HepG2 (cell line): ENCODE results near the gene IL1B. TPM values are rescaled to one million over a fixed set of nuclear protein-coding genes. Genes with fewer than 3 reads are reported as not detected.

Experiments used
- AHDC1 ChIP-seq: sonication (generic); formaldehyde crosslinking; IDR thresholded peaks from 2 replicates; pipeline ENCODE4 v1.5.1; 2020; ENCODE audit warnings: mild to moderate bottlenecking, missing genetic modification reagents, borderline replicate concordance
- FOSL2 ChIP-seq: sonication (generic); formaldehyde crosslinking; IDR thresholded peaks from 2 replicates; pipeline ENCODE4 v1.4.0; 2020; ENCODE audit warnings: missing genetic modification reagents
- GATAD2A ChIP-seq: IDR thresholded peaks from 2 replicates; pipeline ENCODE4 v1.6.1; 2016
- KLF16 ChIP-seq, 2 experiments: sonication (generic) in 1 of 2; formaldehyde crosslinking in 1 of 2; IDR thresholded peaks; 2 replicates each; pipeline versions ENCODE4 v1.6.1 to v1.8.0; 2016 to 2023; ENCODE audit warnings: missing genetic modification reagents in 2 of 2, missing compliant biosample characterization in 1 of 2
- PPARG ChIP-seq: conservative IDR thresholded peaks from 2 replicates; pipeline ENCODE4 v1.6.1; 2016; ENCODE audit warnings: missing biosample characterization, missing genetic modification reagents
- SKIL ChIP-seq: sonication (generic); formaldehyde crosslinking; IDR thresholded peaks from 2 replicates; pipeline ENCODE4 v1.8.0; 2022; ENCODE audit warnings: missing genetic modification reagents, mild to moderate bottlenecking, moderate library complexity, borderline replicate concordance
- TBX2 ChIP-seq: sonication (generic); formaldehyde crosslinking; IDR thresholded peaks from 2 replicates; pipeline ENCODE4 v1.5.0; 2020; ENCODE audit warnings: missing genetic modification reagents, mild to moderate bottlenecking, borderline replicate concordance
- ZMAT3 ChIP-seq: sonication (generic); formaldehyde crosslinking; conservative IDR thresholded peaks from 2 replicates; pipeline ENCODE4 v1.7.0; 2021; ENCODE audit warnings: missing genetic modification reagents
- ZNF33A ChIP-seq: sonication (generic); formaldehyde crosslinking; IDR thresholded peaks from 2 replicates; pipeline ENCODE4 v1.5.1; 2020; ENCODE audit warnings: missing genetic modification reagents, mild to moderate bottlenecking, moderate library complexity, borderline replicate concordance
- ZNF430 ChIP-seq: sonication (generic); formaldehyde crosslinking; IDR thresholded peaks from 2 replicates; pipeline ENCODE4 v1.9.0; 2021; ENCODE audit warnings: mild to moderate bottlenecking, missing genetic modification reagents
- ZNF503 ChIP-seq: sonication (generic); formaldehyde crosslinking; IDR thresholded peaks from 2 replicates; pipeline ENCODE4 v1.4.0; 2020; ENCODE audit warnings: missing genetic modification reagents
- ZNF567 ChIP-seq: sonication (generic); formaldehyde crosslinking; IDR thresholded peaks from 2 replicates; pipeline ENCODE4 v1.8.1; 2023; ENCODE audit warnings: mild to moderate bottlenecking, missing genetic modification reagents, borderline replicate concordance
- ZNF574 ChIP-seq: sonication (generic); formaldehyde crosslinking; IDR thresholded peaks from 2 replicates; pipeline ENCODE4 v1.4.0; 2020; ENCODE audit warnings: missing genetic modification reagents
- ZNF580 ChIP-seq: IDR thresholded peaks from 2 replicates; pipeline ENCODE4 v1.6.1; 2016; ENCODE audit warnings: low read depth, borderline replicate concordance
- ZNF761 ChIP-seq: sonication (generic); formaldehyde crosslinking; conservative IDR thresholded peaks from 2 replicates; pipeline ENCODE4 v1.4.0; 2020; ENCODE audit warnings: mild to moderate bottlenecking, missing genetic modification reagents
- polyA plus RNA-seq, 8 experiments: library from polyadenylated mRNA; depleted of rRNA in 3 of 8; stranded (reverse) in 7 of 8; unstranded in 1 of 8; fragments of >200 nt; fragmentation: Illumina TruSeq in 4 of 8; extraction: Trizol in 4 of 8; gene quantifications; 2 replicates each; pipeline versions ENCODE4 v1.2.1 to v1.2.3, GENCODE V29; 2011 to 2016; ENCODE audit warnings: low read depth in 4 of 8, missing spikeins in 1 of 8, mixed read lengths in 1 of 8; ENCODE audit not compliant: insufficient read depth in 1 of 8
- total RNA-seq, 5 experiments: library from RNA; depleted of rRNA; stranded (reverse); fragments of >200 nt; fragmentation: Illumina TruSeq; extraction: Trizol; gene quantifications; 2 replicates each; pipeline ENCODE4 v1.2.3, GENCODE V29; 2016; ENCODE audit warnings: low read depth in 1 of 5

The IL1B gene
- total and polyA plus RNA-seq, 2 of the 13 experiments (the other 11 are each of a cell fraction or from before 2014, with no cell fraction given) = 0.18 TPM; not detected in 1

GRCh38 chr2:112803691-112804521 lies 32.7 kb downstream of the IL1B start (continued):
- peak; percentile 90 for TF ChIP-seq SKIL (CRISPR knock-in tag)
- no peak; the same call in 1 of the 2 replicates for TF ChIP-seq ZNF503 (CRISPR knock-in tag)
- peak; percentile 71 for TF ChIP-seq FOSL2 (CRISPR knock-in tag)
- TF ChIP-seq ZMAT3 = no peak
- 0 out of 2 replicates have a peak, but pooled peaks have one; percentile 16 for TF ChIP-seq ZNF580 (CRISPR knock-in tag)
- TF ChIP-seq GATAD2A (CRISPR knock-in tag) = peak; percentile 49
- no peak for TF ChIP-seq ZNF567 (CRISPR knock-in tag)
- TF ChIP-seq PPARG = peak; percentile 98
- 0 out of 2 replicates have a peak, but pooled peaks have one; percentile 48 for TF ChIP-seq ZNF761 (CRISPR knock-in tag)
- no peak for TF ChIP-seq ZNF574
- TF ChIP-seq AHDC1 (CRISPR knock-in tag) = peak; percentile 92
- peak; percentile 27; the same call in 1 of the 2 replicates for TF ChIP-seq ZNF33A
- TF ChIP-seq KLF16 (CRISPR knock-in tag; IDR thresholded peaks at IDR 0.05) = 0 out of 4 replicates have a peak, but pooled peaks of 1 of the 2 experiments have one; percentile 20
- TF ChIP-seq TBX2 (CRISPR knock-in tag) = peak; percentile 82
- TF ChIP-seq ZNF430 = no peak
